IMR-90 (cell line): ENCODE data around the gene TMF1. TPM values are rescaled to one million over a fixed set of nuclear protein-coding genes. Genes with fewer than 3 reads are reported as not detected.

Experiments used
- ATAC-seq: fragments of 200-7000 bp; cut with Tn5 transposase; 2 replicates; pipeline ENCODE4 v1.9.1; 2020; ENCODE audit warnings: low read depth, mild to moderate bottlenecking, moderate library complexity
- BruUV-seq: library from RNA; stranded (reverse); fragments of 400-500 nt; replicated peaks from 2 replicates; lab custom pipeline; 2021; lab: Mats Ljungman, UMichigan
- CTCF ChIA-PET: fragments of 300-600 bp; formaldehyde crosslinking; extraction: SDS; loops from one replicate; lab custom pipeline; 2021; ENCODE audit warnings: antibody characterized with exemption; lab: Yijun Ruan, JAX
- POLR2A ChIA-PET: fragments of 300-600 bp; sonication (Branson Sonifier 250); formaldehyde crosslinking; loops from one replicate; lab custom pipeline; 2022; ENCODE audit warnings: antibody characterized with exemption; ENCODE audit not compliant: unreplicated experiment; lab: Charles Lee
- DNase-seq: peaks from one replicate; pipeline ENCODE4 v3.0.0; 2013
- H2AFZ ChIP-seq: replicated peaks from 2 replicates; pipeline ENCODE3; 2013; ENCODE audit warnings: low read length, mild to moderate bottlenecking; ENCODE audit not compliant: poor library complexity
- H2AK5ac ChIP-seq: 2 replicates; pipeline ENCODE4 v1.6.1; 2013; ENCODE audit warnings: low read depth, low read length, inconsistent platforms
- H2AK9ac ChIP-seq: replicated peaks from 2 replicates; pipeline ENCODE3; 2013; ENCODE audit warnings: mild to moderate bottlenecking, low read depth, low read length, moderate library complexity; ENCODE audit not compliant: poor library complexity
- H2BK120ac ChIP-seq: 2 replicates; pipeline ENCODE4 v1.6.1; 2013; ENCODE audit warnings: low read depth, low read length, inconsistent platforms
- H2BK15ac ChIP-seq: 3 replicates; pipeline ENCODE4 v1.6.1; 2013; ENCODE audit warnings: low read depth, low read length, inconsistent platforms
- H2BK20ac ChIP-seq: 2 replicates; pipeline ENCODE4 v1.6.1; 2013; ENCODE audit warnings: low read depth, mild to moderate bottlenecking, inconsistent platforms, low read length, moderate library complexity
- H2BK5ac ChIP-seq: 2 replicates; pipeline ENCODE4 v1.6.1; 2013; ENCODE audit warnings: mild to moderate bottlenecking, low read depth, low read length, inconsistent platforms; ENCODE audit not compliant: poor library complexity, severe bottlenecking
- H3K14ac ChIP-seq: replicated peaks from 2 replicates; pipeline ENCODE4 v1.6.1; 2013; ENCODE audit warnings: low read depth, low read length, inconsistent platforms
- H3K18ac ChIP-seq: 2 replicates; pipeline ENCODE4 v1.6.1; 2013; ENCODE audit warnings: low read depth, low read length, control low read depth
- H3K23ac ChIP-seq: 2 replicates; pipeline ENCODE4 v1.6.1; 2013; ENCODE audit warnings: low read depth, low read length, inconsistent platforms
- H3K27ac ChIP-seq: 2 replicates; pipeline ENCODE4 v1.5.1; 2013; ENCODE audit warnings: mild to moderate bottlenecking, control low read depth, low read length; ENCODE audit not compliant: insufficient read depth
- H3K27me3 ChIP-seq: 2 replicates; pipeline ENCODE4 v1.6.1; 2013; ENCODE audit warnings: low read length; ENCODE audit not compliant: control insufficient read depth, insufficient read depth
- H3K36me3 ChIP-seq: 2 replicates; pipeline ENCODE4 v1.6.1; 2013; ENCODE audit warnings: low read length, mixed read lengths; ENCODE audit not compliant: control insufficient read depth, insufficient read depth
- H3K4ac ChIP-seq: 2 replicates; pipeline ENCODE4 v1.6.1; 2013; ENCODE audit warnings: low read depth, low read length, inconsistent platforms
- H3K4me1 ChIP-seq: 2 replicates; pipeline ENCODE4 v1.6.1; 2013; ENCODE audit warnings: low read length, mixed read lengths; ENCODE audit not compliant: control insufficient read depth, insufficient read depth
- H3K4me2 ChIP-seq: 2 replicates; pipeline ENCODE4 v1.6.1; 2013; ENCODE audit warnings: low read depth, mild to moderate bottlenecking, control low read depth, low read length, moderate library complexity
- H3K4me3 ChIP-seq: 2 replicates; pipeline ENCODE4 v1.5.1; 2013; ENCODE audit warnings: low read depth, mild to moderate bottlenecking, control low read depth, low read length, moderate library complexity; ENCODE audit not compliant: insufficient read depth
- H3K56ac ChIP-seq: 2 replicates; pipeline ENCODE4 v1.6.1; 2013; ENCODE audit warnings: low read length, inconsistent platforms; ENCODE audit not compliant: insufficient read depth; ENCODE audit errors: extremely low read depth
- H3K79me1 ChIP-seq, 2 experiments: 2 replicates each; pipeline ENCODE4 v1.6.1; 2013; ENCODE audit warnings: low read length in 2 of 2, inconsistent platforms in 1 of 2, low read depth in 1 of 2
- H3K9ac ChIP-seq: 2 replicates; pipeline ENCODE4 v1.6.1; 2013; ENCODE audit warnings: low read depth, low read length, control low read depth
- H3K9me1 ChIP-seq: 2 replicates; pipeline ENCODE4 v1.6.1; 2013; ENCODE audit warnings: low read length, inconsistent platforms; ENCODE audit not compliant: insufficient read depth
- H3K9me3 ChIP-seq: 2 replicates; pipeline ENCODE4 v1.6.1; 2013; ENCODE audit warnings: low read length; ENCODE audit not compliant: control insufficient read depth, insufficient read depth
- H4K20me1 ChIP-seq: 2 replicates; pipeline ENCODE4 v1.6.1; 2013; ENCODE audit warnings: low read length, inconsistent platforms; ENCODE audit not compliant: insufficient read depth
- H4K5ac ChIP-seq: 2 replicates; pipeline ENCODE4 v1.6.1; 2013; ENCODE audit warnings: mild to moderate bottlenecking, low read depth, low read length, control low read depth
- H4K8ac ChIP-seq, 2 experiments: 2 replicates each; pipeline ENCODE4 v1.6.1; 2013; ENCODE audit warnings: low read depth in 2 of 2, low read length in 2 of 2, control low read depth in 1 of 2, inconsistent platforms in 1 of 2
- H4K91ac ChIP-seq: 2 replicates; pipeline ENCODE4 v1.6.1; 2013; ENCODE audit warnings: low read depth, low read length, inconsistent platforms; ENCODE audit not compliant: insufficient read depth
- BHLHE40 ChIP-seq: fragments of 150-350 bp; IDR thresholded peaks from 2 replicates; pipeline ENCODE4 v1.6.1; 2016; ENCODE audit warnings: mild to moderate bottlenecking, low read depth, low read length
- CEBPB ChIP-seq: IDR thresholded peaks from 2 replicates; pipeline ENCODE4 v1.6.1; 2012; ENCODE audit warnings: low read depth, low read length, improper control_type of control experiment
- MAFK ChIP-seq: IDR thresholded peaks from 2 replicates; pipeline ENCODE4 v1.6.1; 2012; ENCODE audit warnings: low read depth, low read length, improper control_type of control experiment
- MAZ ChIP-seq: IDR thresholded peaks from 2 replicates; pipeline ENCODE4 v1.6.1; 2012; ENCODE audit warnings: low read depth, mild to moderate bottlenecking, low read length, improper control_type of control experiment, moderate library complexity, borderline replicate concordance
- MXI1 ChIP-seq: IDR thresholded peaks from 2 replicates; pipeline ENCODE4 v1.6.1; 2012; ENCODE audit warnings: low read depth, mild to moderate bottlenecking, low read length, moderate library complexity, borderline replicate concordance
- NFE2L2 ChIP-seq: fragments of 150-350 bp; IDR thresholded peaks from 2 replicates; pipeline ENCODE4 v1.6.1; 2016; ENCODE audit warnings: low read depth, mild to moderate bottlenecking, low read length
- POLR2A ChIP-seq: IDR thresholded peaks from 2 replicates; pipeline ENCODE4 v1.6.1; 2012; ENCODE audit warnings: mild to moderate bottlenecking, low read depth, low read length
- RAD21 ChIP-seq: IDR thresholded peaks from 2 replicates; pipeline ENCODE4 v1.6.1; 2012; ENCODE audit warnings: low read length, improper control_type of control experiment
- SMC3 ChIP-seq: fragments of 150-350 bp; IDR thresholded peaks from 2 replicates; pipeline ENCODE4 v1.6.1; 2016; ENCODE audit warnings: low read depth, mild to moderate bottlenecking, antibody characterized with exemption, low read length, moderate library complexity
- WGBS, 2 experiments: methylation state at CpG; one replicate each; pipeline versions ENCODE4 v1.1.5 to v1.1.7; 2013; ENCODE audit warnings: missing lambda C conversion rate in 2 of 2; ENCODE audit not compliant: insufficient read length in 1 of 2; ENCODE audit errors: extremely low coverage in 2 of 2; 5-methylcytosine and 5-hydroxymethylcytosine counted together
- dilution Hi-C: fragments of 300-500 bp; cut with HindIII; formaldehyde crosslinking; loops from one replicate; pipeline ENCODE4 v1.14.3; 2018; ENCODE audit warnings: low sequenced_read_pairs; ENCODE audit not compliant: unreplicated experiment
- in situ Hi-C: fragments of 300-500 bp; cut with MboI; formaldehyde crosslinking; loops from 3 replicates; pipeline ENCODE4 v1.14.3; 2019; ENCODE audit warnings: low sequenced_read_pairs, inconsistent platforms, mixed read lengths
- intact Hi-C: fragments of 100-400 bp; cut with micrococcal nuclease; formaldehyde crosslinking; loops from 2 replicates; pipeline ENCODE4 v1.10.0; 2022
- polyA plus RNA-seq, 3 experiments: library from polyadenylated mRNA; depleted of rRNA; stranded (reverse); fragments of >200 nt; gene quantifications; 2 replicates each; pipeline ENCODE4 v1.2.3, GENCODE V29; 2012; ENCODE audit warnings: low replicate concordance in 1 of 3
- total RNA-seq: library from RNA; depleted of rRNA; stranded (reverse); fragments of >200 nt; gene quantifications from 2 replicates; pipeline ENCODE4 v1.2.3, GENCODE V29; 2012
- TF ChIP-seq, protein P1 (sequence below): conservative IDR thresholded peaks from 2 replicates; pipeline ENCODE4 v1.5.1; 2012; ENCODE audit warnings: mild to moderate bottlenecking, low read depth, low read length, improper control_type of control experiment
- TF ChIP-seq, protein P2 (sequence below): fragments of 150-350 bp; IDR thresholded peaks from 2 replicates; pipeline ENCODE4 v1.6.1; 2016; ENCODE audit warnings: low read depth, mild to moderate bottlenecking, low read length, moderate library complexity, borderline replicate concordance

The TMF1 gene
- total and polyA plus RNA-seq, 2 of the 4 experiments (the other 2 are of a cell fraction): 12.4 to 39.1 TPM

DNA sequence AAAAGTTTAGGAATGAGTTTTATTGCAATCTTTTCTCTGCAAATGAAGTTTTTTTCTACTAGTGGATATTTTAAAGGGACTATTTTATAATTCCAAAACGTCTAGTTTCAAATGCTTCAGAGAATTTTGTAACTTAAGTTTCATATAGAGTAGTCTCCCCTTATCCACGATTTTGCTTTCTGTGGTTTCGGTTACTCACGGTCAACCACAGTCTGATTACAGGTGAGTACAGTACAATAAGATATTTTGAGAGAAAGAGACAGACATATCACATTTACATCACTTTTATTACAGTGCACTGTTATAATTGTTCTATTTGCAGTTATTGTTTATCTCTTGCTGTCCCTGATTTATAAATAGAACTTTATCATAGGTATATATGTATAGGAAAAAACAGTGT, 31.3 kb downstream of the TMF1 start:
- H4K20me1 ChIP-seq: no peaks in the 10 kb centered on the region
- no peak overlapping the region for H4K5ac ChIP-seq
- no peak overlapping the region for H3K4me3 ChIP-seq
- H3K9me3 ChIP-seq: no peaks in the 10 kb centered on the region
- H2BK120ac ChIP-seq: no peak overlapping the region
- H2AK5ac ChIP-seq: no peak overlapping the region
- H3K23ac ChIP-seq: no peak overlapping the region
- TF ChIP-seq POLR2A: no peak
- TF ChIP-seq, protein P1, sequence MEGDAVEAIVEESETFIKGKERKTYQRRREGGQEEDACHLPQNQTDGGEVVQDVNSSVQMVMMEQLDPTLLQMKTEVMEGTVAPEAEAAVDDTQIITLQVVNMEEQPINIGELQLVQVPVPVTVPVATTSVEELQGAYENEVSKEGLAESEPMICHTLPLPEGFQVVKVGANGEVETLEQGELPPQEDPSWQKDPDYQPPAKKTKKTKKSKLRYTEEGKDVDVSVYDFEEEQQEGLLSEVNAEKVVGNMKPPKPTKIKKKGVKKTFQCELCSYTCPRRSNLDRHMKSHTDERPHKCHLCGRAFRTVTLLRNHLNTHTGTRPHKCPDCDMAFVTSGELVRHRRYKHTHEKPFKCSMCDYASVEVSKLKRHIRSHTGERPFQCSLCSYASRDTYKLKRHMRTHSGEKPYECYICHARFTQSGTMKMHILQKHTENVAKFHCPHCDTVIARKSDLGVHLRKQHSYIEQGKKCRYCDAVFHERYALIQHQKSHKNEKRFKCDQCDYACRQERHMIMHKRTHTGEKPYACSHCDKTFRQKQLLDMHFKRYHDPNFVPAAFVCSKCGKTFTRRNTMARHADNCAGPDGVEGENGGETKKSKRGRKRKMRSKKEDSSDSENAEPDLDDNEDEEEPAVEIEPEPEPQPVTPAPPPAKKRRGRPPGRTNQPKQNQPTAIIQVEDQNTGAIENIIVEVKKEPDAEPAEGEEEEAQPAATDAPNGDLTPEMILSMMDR: no peak
- TF ChIP-seq SMC3: no peak
- TF ChIP-seq MXI1: no peak
- TF ChIP-seq CEBPB: no peak
- no peak for TF ChIP-seq BHLHE40
- TF ChIP-seq RAD21: no peak
- TF ChIP-seq, protein P2, sequence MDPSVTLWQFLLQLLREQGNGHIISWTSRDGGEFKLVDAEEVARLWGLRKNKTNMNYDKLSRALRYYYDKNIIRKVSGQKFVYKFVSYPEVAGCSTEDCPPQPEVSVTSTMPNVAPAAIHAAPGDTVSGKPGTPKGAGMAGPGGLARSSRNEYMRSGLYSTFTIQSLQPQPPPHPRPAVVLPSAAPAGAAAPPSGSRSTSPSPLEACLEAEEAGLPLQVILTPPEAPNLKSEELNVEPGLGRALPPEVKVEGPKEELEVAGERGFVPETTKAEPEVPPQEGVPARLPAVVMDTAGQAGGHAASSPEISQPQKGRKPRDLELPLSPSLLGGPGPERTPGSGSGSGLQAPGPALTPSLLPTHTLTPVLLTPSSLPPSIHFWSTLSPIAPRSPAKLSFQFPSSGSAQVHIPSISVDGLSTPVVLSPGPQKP: no peak
- TF ChIP-seq MAZ: no peak
- TF ChIP-seq MAFK: no peak
- TF ChIP-seq NFE2L2: no peak
- no peak overlapping the region for H2BK20ac ChIP-seq
- no peak overlapping the region for H2AK9ac ChIP-seq
- no peak overlapping the region for H4K8ac ChIP-seq
- H3K14ac ChIP-seq: no peak overlapping the region
- H3K9me1 ChIP-seq: no peaks in the 10 kb centered on the region
- no peaks in the 10 kb centered on the region for H3K27me3 ChIP-seq
- ATAC-seq (no peak), DNase-seq (no peak)
- H2AFZ ChIP-seq: no peak overlapping the region
- H3K4me2 ChIP-seq: no peak overlapping the region
- no peaks in the 10 kb centered on the region for H3K4me1 ChIP-seq
- H3K27ac ChIP-seq: no peak overlapping the region
- CTCF ChIA-PET: no interaction called here
- WGBS, 2 experiments: no CpG with 5 or more reads among the region's 4 CpGs
- no peak overlapping the region for H3K18ac ChIP-seq
- H3K9ac ChIP-seq: no peak overlapping the region
- no peak overlapping the region for H2BK5ac ChIP-seq
- H4K91ac ChIP-seq: no peak overlapping the region
- no peak overlapping the region for H3K56ac ChIP-seq
- POLR2A ChIA-PET: no interaction called here
- H3K4ac ChIP-seq: no peak overlapping the region
- intact Hi-C loops: loop anchor here (2.0 kb wide), 1 partner anchor 16 kb away; no protein-coding TSS in a partner anchor
- no TSS peak for BruUV-seq
- H2BK15ac ChIP-seq: no peak overlapping the region
- peaks cover 22% of the 10 kb centered on the region for H3K36me3 ChIP-seq
- dilution Hi-C loops: no loop called here
- in situ Hi-C loops: no loop called here
- peaks cover 0 to 7% of the 10 kb centered on the region in 2 experiments; a peak in 3 of 4 replicates for H3K79me1 ChIP-seq
